ENCODE measurements around the gene CTDNEP1. TPM values are rescaled to one million over a fixed set of nuclear protein-coding genes. Genes with fewer than 3 reads are reported as not detected.
A peak's percentile ranks its signal among the peaks of the same experiment; 100 is the strongest.

CTDNEP1 gene
- total and polyA plus RNA-seq, 2 of the 4 experiments (the other 2 are of a cell fraction): 23.8 to 132 TPM

GRCh38 chr17:7262935-7263800 is 11.6 kb upstream of the CTDNEP1 start:
- peak overlapping the region; percentile 77 for H3K4ac ChIP-seq (ENCODE audit: low read depth, low read length)
- whole genome bisulfite sequencing, 2 experiments (ENCODE audit: extremely low coverage in 2 of 2, insufficient read length in 1 of 2): 8% methylated on average over 8 of the region's 26 CpGs; no CpG with 5 or more reads in 1 of the 2 experiments
- peak overlapping the region; percentile 96 for H3K14ac ChIP-seq (replicated peaks; ENCODE audit: low read depth, low read length)
- H3K27me3 ChIP-seq (ENCODE audit: control insufficient read depth, insufficient read depth, low read length): peaks cover 13% of the 10 kb centered on the region; the same call in 1 of the 2 replicates
- H3K9me3 ChIP-seq (ENCODE audit: control insufficient read depth, insufficient read depth, low read length): no peaks in the 10 kb centered on the region
- peak overlapping the region; percentile 91; the same call in 1 of the 2 replicates for H3K23ac ChIP-seq (ENCODE audit: low read depth, low read length)
- DNase-seq: no peak
- intact Hi-C loops (cut with micrococcal nuclease) (no loop called here), dilution Hi-C loops (cut with HindIII; ENCODE audit: low sequenced_read_pairs, unreplicated experiment) (no loop called here), in situ Hi-C loops (cut with MboI; ENCODE audit: low sequenced_read_pairs) (no loop called here)
- peak overlapping the region; percentile 88 for H2BK120ac ChIP-seq (ENCODE audit: low read depth, low read length)
- ATAC-seq (ENCODE audit: low read depth): no peak
- no TSS peak for BruUV-seq (replicated peaks)
- H2AFZ ChIP-seq (replicated peaks; ENCODE audit: low read length, poor library complexity): peak overlapping the region; percentile 90
- H4K91ac ChIP-seq (ENCODE audit: insufficient read depth, low read depth, low read length): peak overlapping the region; percentile 79
- no peak overlapping the region for H3K4me3 ChIP-seq (ENCODE audit: insufficient read depth, low read depth, low read length)
- no peak overlapping the region; the same call in 1 of the 2 replicates for H3K56ac ChIP-seq (ENCODE audit: extremely low read depth, insufficient read depth, low read length)
- ChIA-PET CTCF (interaction anchor here (1.6 kb wide), 1 partner anchor 33 kb away, joined by 7 read pairs; no protein-coding TSS in a partner anchor), POLR2A (ENCODE audit: unreplicated experiment) (interaction anchor here (0.6 kb wide), 1 partner anchor 9 kb away, joined by 9 read pairs; no protein-coding TSS in a partner anchor)
- no peak overlapping the region for H3K27ac ChIP-seq (ENCODE audit: insufficient read depth, low read length)
- H3K9ac ChIP-seq (ENCODE audit: low read depth, low read length): no peak overlapping the region
- H4K5ac ChIP-seq (ENCODE audit: low read depth, low read length): peak overlapping the region; percentile 86
- peak overlapping the region; percentile 81; the same call in 1 of the 2 replicates for H2AK5ac ChIP-seq (ENCODE audit: low read depth, low read length)
- peak overlapping the region; percentile 89; the same call in 2 of the 3 replicates for H2BK15ac ChIP-seq (ENCODE audit: low read depth, low read length)
- no peaks in the 10 kb centered on the region for H3K79me1 ChIP-seq (ENCODE audit: low read depth in 1 of 2, low read length in 2 of 2)
- H4K20me1 ChIP-seq (ENCODE audit: insufficient read depth, low read length): no peaks in the 10 kb centered on the region
- H2BK5ac ChIP-seq (ENCODE audit: low read depth, low read length, poor library complexity, severe bottlenecking): no peak overlapping the region
- H3K9me1 ChIP-seq (ENCODE audit: insufficient read depth, low read length): peaks cover 10% of the 10 kb centered on the region
- peak overlapping the region; percentile 78 to 98; a peak in 3 of 4 replicates for H4K8ac ChIP-seq (ENCODE audit: low read depth in 2 of 2, low read length in 2 of 2)
- peaks cover 13% of the 10 kb centered on the region for H3K36me3 ChIP-seq (ENCODE audit: control insufficient read depth, insufficient read depth, low read length)
- peak overlapping the region; percentile 86 for H2AK9ac ChIP-seq (replicated peaks; ENCODE audit: low read depth, low read length, poor library complexity)
- H3K4me1 ChIP-seq (ENCODE audit: control insufficient read depth, insufficient read depth, low read length): peaks cover 11% of the 10 kb centered on the region
- H3K4me2 ChIP-seq (ENCODE audit: low read depth, low read length): peak overlapping the region; percentile 28; the same call in 1 of the 2 replicates
- 0 out of 2 replicates have a peak overlapping the region, but pooled peaks have one; percentile 9 for H3K18ac ChIP-seq (ENCODE audit: low read depth, low read length)
- H2BK20ac ChIP-seq (ENCODE audit: low read depth, low read length): peak overlapping the region; percentile 2
- TF ChIP-seq ELK1 (IDR thresholded peaks at IDR 0.05; ENCODE audit: borderline replicate concordance, low read depth, low read length) (no peak), MXI1 (IDR thresholded peaks at IDR 0.05; ENCODE audit: borderline replicate concordance, low read depth, low read length) (no peak), BHLHE40 (IDR thresholded peaks at IDR 0.05; ENCODE audit: low read depth, low read length) (no peak), MAFK (IDR thresholded peaks at IDR 0.05; ENCODE audit: low read depth, low read length) (no peak), CHD1 (IDR thresholded peaks at IDR 0.05; ENCODE audit: low read depth, low read length) (no peak), RAD21 (IDR thresholded peaks at IDR 0.05; ENCODE audit: low read length) (no peak), FOS (IDR thresholded peaks at IDR 0.05; ENCODE audit: low read depth, low read length) (no peak), MAZ (IDR thresholded peaks at IDR 0.05; ENCODE audit: borderline replicate concordance, low read depth, low read length) (no peak), RCOR1 (IDR thresholded peaks at IDR 0.05; ENCODE audit: insufficient replicate concordance, low read length) (no peak), POLR2A (IDR thresholded peaks at IDR 0.05; ENCODE audit: low read depth, low read length) (no peak), NFE2L2 (IDR thresholded peaks at IDR 0.05; ENCODE audit: low read depth, low read length) (no peak)
- TF ChIP-seq, protein P1, sequence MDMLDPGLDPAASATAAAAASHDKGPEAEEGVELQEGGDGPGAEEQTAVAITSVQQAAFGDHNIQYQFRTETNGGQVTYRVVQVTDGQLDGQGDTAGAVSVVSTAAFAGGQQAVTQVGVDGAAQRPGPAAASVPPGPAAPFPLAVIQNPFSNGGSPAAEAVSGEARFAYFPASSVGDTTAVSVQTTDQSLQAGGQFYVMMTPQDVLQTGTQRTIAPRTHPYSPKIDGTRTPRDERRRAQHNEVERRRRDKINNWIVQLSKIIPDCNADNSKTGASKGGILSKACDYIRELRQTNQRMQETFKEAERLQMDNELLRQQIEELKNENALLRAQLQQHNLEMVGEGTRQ (IDR thresholded peaks at IDR 0.05; ENCODE audit: low read depth, low read length): no peak
- TF ChIP-seq, protein P2, sequence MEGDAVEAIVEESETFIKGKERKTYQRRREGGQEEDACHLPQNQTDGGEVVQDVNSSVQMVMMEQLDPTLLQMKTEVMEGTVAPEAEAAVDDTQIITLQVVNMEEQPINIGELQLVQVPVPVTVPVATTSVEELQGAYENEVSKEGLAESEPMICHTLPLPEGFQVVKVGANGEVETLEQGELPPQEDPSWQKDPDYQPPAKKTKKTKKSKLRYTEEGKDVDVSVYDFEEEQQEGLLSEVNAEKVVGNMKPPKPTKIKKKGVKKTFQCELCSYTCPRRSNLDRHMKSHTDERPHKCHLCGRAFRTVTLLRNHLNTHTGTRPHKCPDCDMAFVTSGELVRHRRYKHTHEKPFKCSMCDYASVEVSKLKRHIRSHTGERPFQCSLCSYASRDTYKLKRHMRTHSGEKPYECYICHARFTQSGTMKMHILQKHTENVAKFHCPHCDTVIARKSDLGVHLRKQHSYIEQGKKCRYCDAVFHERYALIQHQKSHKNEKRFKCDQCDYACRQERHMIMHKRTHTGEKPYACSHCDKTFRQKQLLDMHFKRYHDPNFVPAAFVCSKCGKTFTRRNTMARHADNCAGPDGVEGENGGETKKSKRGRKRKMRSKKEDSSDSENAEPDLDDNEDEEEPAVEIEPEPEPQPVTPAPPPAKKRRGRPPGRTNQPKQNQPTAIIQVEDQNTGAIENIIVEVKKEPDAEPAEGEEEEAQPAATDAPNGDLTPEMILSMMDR (conservative IDR thresholded peaks at IDR 0.05; ENCODE audit: low read depth, low read length): no peak
